Left ventricle myocardium superior (tissue), 1 donor: ENCODE measurements around the gene PNRC1. TPM values are rescaled to one million over a fixed set of nuclear protein-coding genes. Genes with fewer than 3 reads are reported as not detected.
"Not testable (repeated sequence)": the region's sequence is repeated elsewhere in the genome, so short reads cannot be mapped to it uniquely, and the experiment has no call there.

Experiments
- ATAC-seq: fragments of 200-7000 bp; cut with Tn5 transposase; one replicate; pipeline ENCODE4 v1.9.1; 2020; ENCODE audit warnings: mild to moderate bottlenecking, moderate library complexity
- DNase-seq: peaks from one replicate; pipeline ENCODE4 v3.0.0-alpha.2; 2020
- intact Hi-C: fragments of 100-400 bp; cut with micrococcal nuclease; formaldehyde crosslinking; loops from one replicate; pipeline ENCODE4 v1.11.0; 2022
- long read RNA-seq: library from polyadenylated mRNA; unstranded; transcript quantifications from one replicate; pipeline ENCODE4 v2.0.0, GENCODE V29; 2021
- total RNA-seq: library from RNA; stranded (reverse); fragmentation: NEBNext Ultra II Directional; extraction: Animal tissue kit (Norgen Biotek cat#: 25700); gene quantifications from one replicate; pipeline ENCODE4 v1.2.1, GENCODE V29; 2021
- donor health status: DM: no; HTN: yes; CAD: no; lungs with severe emphysema.

Gene PNRC1
- total RNA-seq = 161 TPM
- long read RNA-seq, transcript PNRC1-203 (2 exons, 816 nt) = minor isoform, 10 of 406 reads
- long read RNA-seq, transcript PNRC1-201 (2 exons, 2,065 nt) = major isoform, 385 of 406 reads
- long read RNA-seq, partial matches to known transcripts = 3 of 406 reads
- long read RNA-seq, other reads (novel, unspliced or antisense) = 8 of 406 reads

DNA sequence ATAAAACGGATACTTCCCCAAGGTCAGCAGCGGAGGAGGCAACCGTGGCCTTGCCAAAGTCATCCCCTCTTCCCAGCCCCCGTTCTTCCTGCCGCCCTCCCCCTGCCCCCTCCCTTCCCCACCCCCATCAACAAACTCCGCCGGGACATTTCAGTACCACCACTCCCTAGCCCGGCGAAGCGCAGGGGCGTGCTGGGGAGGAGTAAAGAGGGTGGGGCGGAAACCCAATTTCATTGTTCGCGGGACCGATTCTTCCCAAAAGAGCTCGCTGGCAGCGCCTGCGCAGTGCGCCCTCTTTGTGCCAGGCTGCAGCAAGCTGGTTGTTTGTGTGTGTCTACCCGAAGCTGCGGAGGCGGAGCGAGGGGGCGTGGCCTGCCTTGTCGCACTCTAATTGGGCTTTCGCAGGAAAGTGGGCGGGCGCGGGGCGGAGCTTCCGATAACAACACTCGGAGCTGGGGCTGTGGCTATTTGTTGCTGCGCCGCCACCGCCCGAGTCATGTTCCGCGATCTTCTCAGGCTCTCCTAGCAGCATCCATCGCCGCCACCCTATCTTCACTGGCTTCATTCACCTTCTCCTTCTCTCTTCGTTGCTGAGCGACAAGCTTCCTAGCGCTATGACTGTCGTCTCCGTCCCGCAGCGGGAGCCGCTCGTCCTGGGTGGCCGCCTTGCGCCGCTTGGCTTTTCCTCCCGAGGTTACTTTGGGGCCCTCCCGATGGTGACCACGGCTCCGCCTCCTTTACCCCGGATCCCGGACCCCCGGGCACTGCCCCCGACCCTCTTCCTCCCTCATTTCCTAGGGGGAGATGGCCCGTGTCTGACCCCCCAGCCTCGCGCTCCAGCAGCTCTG lies at the start of gene PNRC1:
Gene PNRC1, plus strand, starts transcription at position 471 of the 848 bp plus-strand sequence. Its CDS starts 144 bp downstream, at position 615.
- DNase-seq (peak; percentile 100), ATAC-seq (peak; percentile 90)
- intact Hi-C loops = loop anchor here (10.0 kb wide), 2 partner anchors 46 to 96 kb away; no protein-coding TSS in a partner anchor

DNA sequence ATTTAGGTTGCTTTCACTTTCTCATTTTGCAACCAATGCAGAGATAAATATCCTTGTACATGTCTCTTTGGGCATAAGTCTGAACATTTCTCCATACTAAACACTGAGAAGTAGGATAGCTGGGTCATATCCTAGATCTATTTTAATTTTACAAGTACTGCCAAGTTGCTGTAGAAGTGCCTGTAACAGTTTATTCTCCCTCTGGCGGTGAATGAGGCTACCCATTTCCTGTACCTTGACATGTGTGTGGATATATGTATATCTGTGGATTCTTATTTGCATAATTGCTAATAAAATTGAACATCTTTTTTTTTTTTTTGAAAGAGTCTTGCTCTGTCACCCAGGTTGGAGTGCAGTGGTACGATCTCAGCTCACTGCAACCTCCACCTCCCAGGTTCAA lies 48.0 kb upstream of the PNRC1 start:
- intact Hi-C loops = loop anchor here (10.0 kb wide), 2 partner anchors 48 to 52 kb away; partner anchors contain the start of gene PNRC1
- ATAC-seq (no peak), DNase-seq (no peak)

DNA sequence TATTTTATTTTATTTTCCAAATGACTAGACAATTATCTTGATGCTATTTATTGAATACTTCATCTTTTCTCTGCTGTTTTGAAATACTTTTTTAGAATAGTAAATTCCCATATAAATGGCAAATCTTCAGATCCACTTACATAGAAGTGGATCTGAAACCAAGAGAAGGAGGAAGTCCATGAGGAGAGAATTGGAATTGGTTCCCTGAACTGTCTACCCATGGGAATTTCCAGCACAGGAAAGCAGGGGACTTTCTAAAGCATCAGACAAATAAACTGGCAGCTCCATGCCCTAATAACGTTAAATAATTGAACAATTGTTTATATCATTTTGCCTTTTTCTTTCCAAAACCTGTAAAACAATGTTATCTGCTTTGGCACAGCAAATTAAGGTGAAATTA lies 47.1 kb upstream of the PNRC1 start:
- ATAC-seq (no peak), DNase-seq (no peak)
- intact Hi-C loops = loop anchor here (10.0 kb wide), 2 partner anchors 49 to 51 kb away; partner anchors contain the start of gene PNRC1

DNA sequence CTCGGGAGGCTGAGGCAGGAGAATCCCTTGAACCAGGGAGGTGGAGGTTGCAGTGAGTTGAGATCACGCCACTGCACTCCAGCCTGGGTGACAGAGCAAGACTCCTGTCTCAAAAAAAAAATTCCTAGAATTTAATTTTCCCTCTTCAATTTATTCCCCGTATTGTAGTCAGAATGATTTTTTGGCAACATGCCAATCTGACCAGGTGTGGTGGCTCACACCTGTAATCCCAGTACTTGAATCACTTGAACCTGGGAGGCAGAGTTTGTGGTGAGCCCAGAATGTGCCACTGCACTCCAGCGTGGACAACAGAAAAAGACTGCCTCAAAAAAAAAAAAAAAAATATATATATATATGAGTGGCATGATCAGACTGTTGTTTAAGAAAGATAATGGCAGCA lies 46.4 kb upstream of the PNRC1 start:
- not testable (repeated sequence) for ATAC-seq, DNase-seq
- intact Hi-C loops = loop anchor here (10.0 kb wide), 2 partner anchors 49 to 51 kb away; partner anchors contain the start of gene PNRC1

DNA sequence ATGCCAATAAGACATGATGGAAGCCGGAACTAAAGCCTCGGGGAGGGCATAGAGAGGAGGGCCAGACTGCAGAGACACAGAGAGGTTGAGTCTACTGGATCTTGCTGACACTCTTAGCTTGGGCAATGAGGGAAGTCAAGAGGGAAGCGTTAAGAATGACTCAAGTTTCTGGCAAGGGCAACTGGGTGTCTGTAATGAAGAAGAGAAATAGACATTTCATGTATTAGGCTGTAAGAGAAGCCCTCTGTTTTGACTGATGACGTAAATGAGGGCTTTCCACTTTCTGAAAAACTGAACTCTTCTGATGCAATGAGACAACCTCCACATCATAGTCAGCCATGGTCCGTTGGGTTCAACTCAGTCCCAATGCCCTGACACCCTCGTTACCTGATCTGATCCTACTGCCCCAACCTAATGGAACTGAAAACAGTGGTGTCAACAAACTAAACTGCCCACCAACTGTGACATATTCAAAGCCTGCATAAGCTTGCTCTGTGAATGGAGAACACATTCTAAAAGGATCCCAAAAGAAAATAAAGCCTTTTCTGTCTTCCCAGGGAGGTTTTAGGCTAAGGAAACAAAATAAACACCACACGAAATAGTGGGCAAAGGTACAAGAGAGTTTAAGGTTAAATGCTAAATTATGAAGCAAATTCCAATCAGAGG lies 45.8 kb upstream of the PNRC1 start:
- intact Hi-C loops = loop anchor here (10.0 kb wide), 2 partner anchors 50 kb away; partner anchors contain the start of gene PNRC1
- ATAC-seq = peak; percentile 35
- no peak for DNase-seq

DNA sequence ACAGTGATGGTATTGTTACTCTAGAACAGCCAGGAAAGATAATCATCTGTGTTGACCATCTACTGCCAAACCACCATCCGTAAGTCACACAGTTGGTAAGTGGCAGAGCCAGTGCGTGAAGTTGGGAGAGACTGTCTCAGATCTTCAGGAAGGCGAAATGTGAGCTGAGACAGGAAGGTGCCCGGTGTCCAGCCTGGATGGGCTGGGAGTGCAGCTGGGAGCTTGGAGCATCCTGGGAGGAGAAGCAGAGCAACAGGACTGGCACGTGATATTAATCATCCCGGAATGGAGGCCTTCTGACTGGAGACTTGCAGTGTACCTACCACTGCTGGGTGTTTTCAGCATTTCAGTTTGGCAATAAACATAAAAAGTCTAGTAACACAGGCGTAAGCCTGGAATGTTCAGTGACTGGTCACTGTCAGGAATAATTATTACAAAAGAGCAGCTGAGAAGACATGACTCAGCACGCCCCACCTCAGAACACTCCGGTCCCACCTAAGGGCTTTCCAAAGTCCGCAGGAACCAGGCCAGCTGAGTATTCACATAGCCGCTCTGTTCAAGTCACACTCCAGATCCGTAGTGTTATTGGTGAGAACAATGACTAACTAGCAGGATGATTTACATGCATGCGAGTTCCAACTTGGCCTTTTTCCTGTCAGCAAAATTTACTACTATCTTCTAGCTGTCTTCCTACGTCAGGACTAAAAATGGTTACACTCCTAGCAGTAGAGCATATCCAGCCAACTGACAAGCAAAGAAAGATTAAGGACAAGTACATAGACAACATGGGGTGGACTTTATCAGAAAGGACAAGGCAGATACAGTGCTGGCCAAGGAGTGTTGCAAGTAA lies 45.1 kb upstream of the PNRC1 start:
- ATAC-seq (peak; percentile 95), DNase-seq (peak; percentile 83)
- intact Hi-C loops = loop anchor here (10.0 kb wide), 2 partner anchors 49 to 51 kb away; partner anchors contain the start of gene PNRC1

DNA sequence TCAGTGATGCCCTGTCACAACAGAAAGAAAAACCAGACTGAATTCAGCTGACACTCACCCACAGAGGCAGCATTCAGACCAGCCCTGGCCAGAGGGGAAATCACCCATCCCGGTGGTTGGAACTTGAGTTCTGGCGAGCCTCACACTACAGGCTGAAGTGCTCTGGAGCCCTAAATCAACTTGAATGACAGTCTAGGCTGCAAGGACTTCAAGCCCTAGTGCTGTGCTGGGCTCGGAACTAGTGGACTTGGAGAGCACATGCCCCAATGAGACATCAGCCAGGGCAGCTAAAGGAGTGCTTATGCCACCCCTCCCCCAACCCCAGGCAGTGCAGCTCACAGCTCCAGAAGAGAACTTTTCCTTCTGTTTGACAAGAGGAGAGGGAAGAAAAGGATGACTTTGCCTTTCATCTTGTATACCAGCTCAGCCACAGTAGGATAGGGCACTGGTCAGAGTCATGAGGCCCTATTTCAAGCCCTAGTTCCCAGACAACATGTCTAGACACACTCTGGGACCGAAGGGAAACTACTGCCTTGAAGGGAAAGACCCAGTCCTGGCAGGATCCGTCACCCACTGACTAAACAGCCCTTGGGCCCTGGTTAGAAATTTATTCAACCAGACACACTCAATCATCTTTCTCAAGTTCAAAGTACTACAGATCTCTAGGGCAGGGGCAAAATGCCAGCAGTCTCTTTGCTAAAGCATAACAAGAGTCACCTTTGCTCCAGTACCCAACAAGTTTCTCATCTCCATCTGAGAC lies 43.2 kb upstream of the PNRC1 start:
- intact Hi-C loops = loop anchor here (10.0 kb wide), 2 partner anchors 47 to 53 kb away; partner anchors contain the start of gene PNRC1

DNA sequence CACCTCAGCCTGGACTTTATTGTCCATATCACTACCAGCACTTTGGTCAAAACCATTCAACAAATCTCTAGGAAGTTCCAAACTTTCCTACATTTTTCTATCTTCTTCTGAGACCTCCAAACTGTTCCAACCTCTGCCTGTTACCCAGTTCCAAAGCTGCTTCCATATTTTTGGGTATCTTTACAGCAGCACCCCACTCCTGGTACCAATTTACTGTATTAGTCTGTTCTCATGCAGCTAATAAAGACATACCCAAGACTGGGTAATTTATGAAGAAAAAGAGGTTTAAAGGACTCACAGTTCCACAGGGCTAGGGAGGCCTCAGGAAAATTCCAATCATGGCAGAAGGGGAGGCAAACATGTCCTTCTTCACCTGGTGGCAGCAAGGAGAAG lies 42.7 kb upstream of the PNRC1 start:
- intact Hi-C loops = loop anchor here (10.0 kb wide), 2 partner anchors 47 to 53 kb away; partner anchors contain the start of gene PNRC1
- not testable (repeated sequence) for ATAC-seq

More for the DNA sequence above, 43.2 kb upstream of the PNRC1 start:
- ATAC-seq = no peak
- DNase-seq = no peak

DNA sequence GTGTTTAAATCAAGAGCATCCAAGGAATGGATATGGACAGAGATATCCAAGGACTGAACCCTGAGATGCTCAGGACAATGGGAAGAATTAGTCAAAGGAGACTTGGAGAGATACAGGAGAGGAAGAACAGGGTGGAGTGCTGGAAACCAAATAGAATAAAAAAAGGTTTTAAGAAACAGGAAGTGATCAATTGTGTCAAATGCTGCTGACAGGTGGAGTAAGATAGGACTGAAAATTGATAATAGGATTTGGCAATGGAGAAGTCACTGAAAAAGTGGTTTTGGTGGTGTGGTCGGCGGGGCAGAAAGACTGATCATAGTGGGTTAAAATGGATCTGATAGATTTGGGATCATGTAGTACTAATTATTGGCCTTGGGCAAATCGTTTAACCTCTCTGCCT lies 37.9 kb upstream of the PNRC1 start:
- intact Hi-C loops = no loop called here
- DNase-seq = no peak
- no peak for ATAC-seq

More for the DNA sequence above, 42.7 kb upstream of the PNRC1 start:
- not testable (repeated sequence) for DNase-seq

DNA sequence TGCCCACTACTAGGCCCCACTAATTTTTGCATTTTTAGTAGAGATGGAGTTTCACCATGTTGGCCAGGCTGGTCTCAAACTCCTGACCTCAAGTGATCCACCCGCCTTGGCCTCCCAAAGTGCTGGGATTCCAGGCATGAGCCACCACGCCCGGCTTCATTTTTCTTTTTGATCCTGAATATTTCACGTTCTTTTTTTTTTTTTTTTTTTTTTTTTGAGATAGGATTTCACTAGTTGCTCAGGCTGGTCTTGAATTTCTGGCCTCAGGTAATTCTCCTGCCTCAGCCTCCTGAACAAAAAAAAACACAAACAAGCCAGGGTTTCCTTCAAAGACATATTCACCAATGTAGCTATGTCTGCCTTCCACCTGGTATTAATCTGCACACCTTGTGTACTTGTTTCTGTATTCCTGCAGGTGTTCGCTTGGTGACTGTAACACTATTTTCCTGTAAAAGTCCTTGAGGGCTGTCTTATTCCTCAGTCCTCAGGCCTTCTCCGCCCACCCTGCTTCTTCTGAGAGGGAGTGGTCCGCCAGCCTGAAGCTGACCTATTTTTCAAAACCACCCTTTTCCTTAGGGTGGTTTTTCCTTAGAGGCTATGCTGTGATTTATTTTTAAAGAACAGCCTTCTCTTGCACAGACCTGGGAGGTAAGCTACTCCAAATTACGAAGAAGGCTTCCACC lies 36.1 kb upstream of the PNRC1 start:
- DNase-seq (no peak), ATAC-seq (no peak)
- intact Hi-C loops = no loop called here

DNA sequence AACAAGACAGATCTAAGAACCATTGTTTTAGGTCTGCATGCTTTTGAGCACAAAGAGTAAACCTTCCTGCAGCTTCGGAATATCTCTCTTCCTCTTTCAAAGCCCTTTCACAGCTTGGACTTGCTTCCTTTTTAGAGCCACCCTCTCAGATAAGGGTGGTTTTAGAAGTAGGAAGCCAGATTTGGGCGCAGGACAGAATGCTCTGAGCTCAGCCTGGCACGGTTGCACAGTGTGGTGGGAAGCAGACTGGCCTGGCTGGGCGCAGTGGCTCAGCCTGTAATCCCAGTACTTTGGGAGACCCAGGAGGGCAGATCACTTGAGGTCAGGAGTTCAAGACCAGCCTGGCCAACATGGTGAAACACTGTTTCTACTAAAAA lies 35.6 kb upstream of the PNRC1 start:
- DNase-seq (peak; percentile 66), ATAC-seq (peak; percentile 93)
- intact Hi-C loops = no loop called here

DNA sequence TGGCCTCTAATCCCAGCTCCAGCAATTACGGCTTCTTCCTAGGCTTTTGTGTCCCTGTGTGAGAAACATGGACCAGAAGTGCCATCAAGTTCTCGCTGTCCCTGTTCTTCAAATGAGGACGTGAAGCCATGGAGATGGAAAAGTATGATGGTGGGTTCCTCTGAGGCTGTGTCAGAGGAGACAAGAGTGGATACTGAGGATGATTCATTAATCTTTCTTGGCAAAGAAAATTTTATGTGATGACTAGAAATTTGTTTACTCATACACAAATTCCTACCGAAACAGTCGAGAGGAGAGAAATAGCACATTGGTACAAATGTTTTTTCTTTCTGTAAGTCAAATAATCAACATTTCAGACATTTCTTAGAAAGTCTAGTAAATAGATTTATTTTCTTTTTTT lies 35.0 kb upstream of the PNRC1 start:
- ATAC-seq (no peak), DNase-seq (no peak)
- intact Hi-C loops = no loop called here

DNA sequence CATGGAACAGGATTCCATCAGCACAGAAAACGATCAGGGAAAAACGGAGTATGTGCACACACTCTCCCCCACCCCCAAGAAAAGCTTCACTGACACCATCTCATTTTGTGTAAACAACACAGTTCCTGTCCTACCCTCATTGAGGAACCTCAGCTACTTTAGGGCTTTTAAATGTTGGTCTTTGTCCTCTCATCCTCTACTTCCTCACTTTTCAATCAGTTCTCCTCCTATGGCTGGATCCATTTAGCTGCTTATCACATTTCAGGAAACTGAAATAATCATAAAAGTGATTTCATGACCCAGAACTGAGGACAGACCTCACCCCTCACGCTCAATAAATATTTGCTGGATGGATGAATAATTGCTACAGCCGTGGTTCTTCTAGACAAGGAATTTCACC lies 33.1 kb upstream of the PNRC1 start:
- ATAC-seq (no peak), DNase-seq (no peak)
- intact Hi-C loops = no loop called here

DNA sequence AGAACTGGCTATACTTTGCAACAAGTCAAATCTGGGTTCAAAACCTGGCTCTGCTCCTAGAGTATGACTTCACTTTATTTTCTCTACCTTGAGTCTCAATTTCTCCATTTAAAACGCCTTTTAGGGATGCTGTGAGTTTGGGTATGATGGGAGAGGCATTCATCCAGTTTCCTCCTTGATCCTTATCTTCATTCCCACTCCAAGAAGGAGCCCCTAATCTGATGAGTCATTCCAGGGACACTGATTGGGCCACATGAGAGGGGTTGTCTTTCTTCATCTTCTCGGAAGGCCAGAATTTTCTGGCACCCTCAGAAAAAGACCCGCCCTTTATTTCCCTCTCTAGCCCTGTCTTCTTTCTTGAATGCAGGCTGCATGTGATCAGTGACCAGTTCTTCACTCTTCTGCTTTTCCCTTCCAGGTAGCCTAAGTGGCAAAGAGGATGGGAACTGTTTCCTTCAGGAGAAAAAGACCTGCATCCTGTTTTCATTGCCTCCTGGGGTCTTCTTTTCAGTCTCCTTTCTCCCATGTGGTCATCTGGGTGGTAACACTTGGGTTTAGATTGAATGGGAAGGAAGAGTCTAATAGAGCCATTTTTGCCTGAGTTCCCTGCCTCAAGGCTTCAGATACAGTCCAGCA lies 32.1 kb upstream of the PNRC1 start:
- intact Hi-C loops = no loop called here
- ATAC-seq (no peak), DNase-seq (no peak)

DNA sequence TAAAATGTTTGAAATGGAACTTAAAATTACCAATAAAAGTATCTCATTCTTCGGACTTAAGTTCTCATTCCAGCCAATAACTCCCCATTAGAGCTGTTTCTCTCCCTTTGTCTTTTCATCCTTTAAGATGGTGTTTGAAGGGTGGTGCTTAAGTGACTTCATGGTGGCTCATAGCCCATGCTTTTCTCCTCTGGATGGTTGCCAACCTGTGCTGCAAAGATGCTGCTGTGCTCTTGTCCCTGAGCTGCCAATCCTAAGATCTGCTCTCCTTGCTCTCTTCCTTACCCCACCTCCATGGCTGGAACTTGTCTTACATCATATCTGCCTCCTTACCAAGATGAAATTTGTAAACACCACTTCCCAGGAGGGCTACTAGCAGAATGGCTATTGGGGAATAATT lies 31.6 kb upstream of the PNRC1 start:
- ATAC-seq (peak; percentile 48), DNase-seq (no peak)
- intact Hi-C loops = no loop called here

DNA sequence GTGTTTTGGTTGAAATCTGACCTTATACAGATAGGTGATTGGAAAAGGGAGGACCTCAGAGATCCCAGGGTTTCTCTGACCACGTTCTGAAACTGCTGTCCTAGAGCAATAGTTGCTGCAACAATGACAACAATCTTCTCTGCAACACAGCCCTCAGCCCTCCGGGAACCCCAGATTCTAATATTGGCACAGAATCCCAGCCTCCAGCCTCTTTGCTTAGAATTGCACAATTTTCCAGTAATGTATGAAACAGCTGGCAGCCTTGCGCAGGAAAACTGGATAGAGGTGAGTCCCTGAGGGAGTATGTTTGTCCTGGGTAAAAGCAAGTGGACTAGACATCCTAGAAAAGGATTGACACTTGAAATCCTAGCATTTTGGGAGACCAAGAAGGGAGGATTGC lies 30.4 kb upstream of the PNRC1 start:
- peak; percentile 50 for DNase-seq
- intact Hi-C loops = no loop called here
- ATAC-seq = peak; percentile 94

DNA sequence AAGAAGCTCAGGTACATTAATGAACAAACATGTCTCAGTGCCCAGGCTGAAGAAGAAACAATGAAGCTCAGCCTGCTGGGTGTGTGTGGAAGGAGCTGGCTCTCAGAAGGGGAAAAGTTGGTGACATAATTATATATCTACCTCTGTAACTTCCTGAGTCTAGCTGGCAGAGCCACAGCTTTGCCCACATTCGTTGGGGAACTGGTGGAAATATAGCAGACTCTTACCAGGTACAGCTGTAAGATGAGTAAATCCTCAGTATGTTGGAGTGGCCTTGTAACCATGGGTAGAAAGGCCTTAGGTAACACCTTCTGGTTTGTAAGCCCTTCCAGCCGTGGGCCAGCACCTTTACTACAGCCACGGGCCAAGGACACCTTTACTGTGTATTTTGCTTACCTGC lies 29.9 kb upstream of the PNRC1 start:
- DNase-seq = no peak
- ATAC-seq = no peak
- intact Hi-C loops = no loop called here
